DMS 273 treated with DMSO at 0.1 percent for 48 hours (cell line): ENCODE results near the gene MIA.
"Not testable (repeated sequence)": the region's sequence is repeated elsewhere in the genome, so short reads cannot be mapped to it uniquely, and the experiment has no call there.

ENCODE experiments used
- DNase-seq: peaks from one replicate; lab custom pipeline; 2025; lab: John Stamatoyannopoulos, UW

MIA gene

GRCh38 chr19:40803857-40804782 lies 28.8 kb downstream of the MIA start:
- DNase-seq: no peak

GRCh38 chr19:40804783-40805242 lies 29.5 kb downstream of the MIA start:
- DNase-seq: no peak

DNA sequence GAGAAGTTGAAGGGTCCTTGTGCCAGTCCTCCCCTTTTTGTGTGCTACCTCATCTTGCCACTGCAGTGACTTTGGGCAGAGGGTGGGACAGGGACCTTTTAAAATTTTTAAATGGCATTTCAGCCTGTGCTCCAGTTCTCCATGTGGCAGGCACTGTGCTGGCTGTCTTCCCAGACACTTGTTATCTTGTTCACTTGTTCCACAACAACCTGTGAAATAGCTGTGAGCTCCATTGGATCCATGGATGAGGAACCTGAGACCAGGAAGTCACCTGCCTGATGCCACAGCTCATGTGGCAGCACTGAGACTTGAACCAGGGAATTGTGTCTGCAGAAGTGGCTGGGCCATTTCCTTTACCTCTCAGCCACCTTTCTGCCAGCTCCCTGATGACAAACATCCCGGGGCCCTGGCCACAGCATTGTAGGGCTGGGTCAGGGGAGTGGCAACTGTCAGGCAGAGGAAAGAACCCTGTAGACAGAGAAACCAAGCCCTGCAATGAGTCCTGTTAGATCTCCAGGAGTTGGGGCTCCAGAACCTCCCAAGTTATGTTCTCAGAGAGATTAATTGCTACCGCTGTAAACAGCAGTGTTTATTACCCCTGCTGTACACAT lies 30.0 kb downstream of the MIA start:
- no peak for DNase-seq

DNA sequence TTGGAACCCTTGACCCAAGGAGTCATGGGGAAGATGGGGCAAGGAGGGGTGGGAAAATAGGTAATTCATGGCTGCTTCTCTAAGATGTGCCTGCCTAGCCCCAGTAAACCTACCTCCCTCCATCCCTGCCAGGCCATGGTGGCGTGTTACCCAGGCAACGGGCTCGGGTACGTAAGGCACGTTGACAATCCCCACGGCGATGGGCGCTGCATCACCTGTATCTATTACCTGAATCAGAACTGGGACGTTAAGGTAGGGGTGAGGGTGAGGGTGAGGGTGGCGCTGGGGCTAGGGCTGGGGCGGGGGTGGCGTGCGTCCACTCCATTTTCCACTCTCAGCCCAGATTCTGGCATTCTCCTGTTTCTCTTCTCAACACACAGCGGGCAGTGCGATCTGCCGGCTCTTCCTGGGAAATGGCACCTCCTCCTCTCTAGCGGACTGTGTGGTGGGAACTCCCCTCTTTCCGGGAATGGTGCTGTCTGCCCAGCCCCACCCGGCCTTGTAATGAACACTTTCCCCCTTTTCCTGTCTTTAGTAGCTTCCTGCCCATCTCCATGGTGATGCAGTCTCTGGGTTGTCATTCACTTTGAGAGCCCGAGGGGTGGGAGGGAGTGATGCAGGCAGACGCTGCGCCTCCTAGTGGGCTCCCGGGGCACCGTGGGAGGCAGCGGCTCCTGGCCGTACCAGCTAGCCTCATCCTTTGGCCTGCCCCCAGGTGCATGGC lies 31.3 kb downstream of the MIA start:
- DNase-seq: no peak

DNA sequence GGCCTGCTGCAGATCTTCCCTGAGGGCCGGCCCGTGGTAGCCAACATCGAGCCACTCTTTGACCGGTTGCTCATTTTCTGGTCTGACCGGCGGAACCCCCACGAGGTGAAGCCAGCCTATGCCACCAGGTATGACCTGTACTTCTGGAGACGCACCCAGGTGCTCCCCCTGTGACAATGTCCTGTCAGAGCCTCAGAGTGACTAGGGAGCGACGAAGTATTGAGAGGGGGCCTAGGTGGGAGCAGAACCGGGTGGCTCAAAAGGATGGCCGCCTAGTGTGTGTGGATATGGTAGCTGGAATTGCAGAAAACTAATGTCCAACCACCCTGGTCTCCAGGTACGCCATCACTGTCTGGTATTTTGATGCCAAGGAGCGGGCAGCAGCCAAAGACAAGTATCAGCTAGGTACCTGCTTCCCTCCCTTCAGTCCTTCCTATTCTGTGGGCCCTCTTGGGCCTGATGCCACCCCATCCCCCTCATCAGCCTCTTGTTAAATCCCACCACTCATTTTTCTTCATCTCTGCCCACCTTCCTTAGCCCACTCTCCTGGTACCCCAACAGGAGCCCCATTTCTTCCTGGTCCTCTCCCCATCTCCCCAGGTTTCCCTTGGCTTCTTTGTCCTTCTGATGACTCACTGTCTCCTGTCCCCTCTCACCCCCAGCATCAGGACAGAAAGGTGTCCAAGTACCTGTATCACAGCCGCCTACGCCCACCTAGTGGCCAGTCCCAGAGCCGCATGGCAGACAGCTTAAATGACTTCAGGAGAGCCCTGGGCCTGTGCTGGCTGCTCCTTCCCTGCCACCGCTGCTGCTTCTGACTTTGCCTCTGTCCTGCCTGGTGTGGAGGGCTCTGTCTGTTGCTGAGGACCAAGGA lies 32.1 kb downstream of the MIA start:
- no peak for DNase-seq

- no peak for DNase-seq
Observed at GRCh38 chr19:40808021-40808325, 32.7 kb downstream of the MIA start.

DNA sequence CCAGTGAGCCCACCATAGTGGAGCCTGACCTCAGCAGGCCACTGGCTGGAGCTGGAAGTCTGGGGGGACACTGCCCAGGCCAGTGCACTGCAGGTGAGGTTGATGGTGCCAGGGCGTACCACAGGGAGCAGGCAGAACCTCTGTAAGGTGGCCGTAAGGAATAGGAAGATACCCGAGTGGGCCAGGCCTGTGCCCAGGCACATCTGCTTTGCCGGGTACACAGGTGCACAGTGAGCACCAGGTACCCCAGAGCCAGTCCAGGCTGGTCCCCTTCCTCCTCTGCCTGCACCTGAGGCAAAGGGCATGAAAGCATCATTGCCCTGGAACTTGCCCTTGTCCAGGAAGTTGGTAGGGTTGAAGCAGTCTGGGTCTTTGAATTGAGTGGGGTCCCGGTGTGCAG lies 33.2 kb downstream of the MIA start:
- DNase-seq: no peak

DNA sequence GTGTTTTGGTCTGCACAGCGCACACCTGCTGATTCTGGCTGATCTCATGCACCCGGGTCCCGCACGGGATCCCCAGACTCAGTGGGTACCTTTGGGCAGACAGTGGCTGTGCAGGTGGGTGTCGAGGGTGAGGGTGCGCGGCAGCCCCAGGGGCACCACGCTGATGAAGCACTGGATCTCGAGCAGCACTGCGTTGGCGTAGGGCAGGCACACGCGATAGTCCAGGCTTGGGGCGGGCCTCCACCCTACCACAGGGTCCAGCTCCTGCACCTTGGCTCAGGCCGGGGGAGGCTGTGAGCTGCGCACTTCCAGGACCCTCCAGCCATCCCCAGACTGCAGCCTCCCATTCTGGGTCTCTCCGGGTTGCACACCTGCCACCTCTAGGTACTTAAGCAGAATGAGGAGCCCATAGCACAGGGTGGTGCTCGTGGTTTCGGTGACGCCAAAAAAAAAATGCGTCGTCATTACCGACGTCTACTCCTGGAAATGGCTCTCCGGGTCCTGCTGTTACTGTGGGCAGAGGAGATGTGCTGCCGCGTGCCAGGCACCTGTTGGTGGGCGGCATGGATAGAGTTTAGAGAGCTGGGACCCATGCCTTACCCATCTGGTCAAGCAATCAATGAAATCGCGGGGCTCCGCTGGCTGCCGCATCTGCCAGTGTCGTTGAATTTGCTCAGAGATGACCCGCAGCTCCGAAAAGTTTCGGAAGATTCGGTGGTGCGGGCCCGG lies 34.2 kb downstream of the MIA start:
- DNase-seq: no peak

DNA sequence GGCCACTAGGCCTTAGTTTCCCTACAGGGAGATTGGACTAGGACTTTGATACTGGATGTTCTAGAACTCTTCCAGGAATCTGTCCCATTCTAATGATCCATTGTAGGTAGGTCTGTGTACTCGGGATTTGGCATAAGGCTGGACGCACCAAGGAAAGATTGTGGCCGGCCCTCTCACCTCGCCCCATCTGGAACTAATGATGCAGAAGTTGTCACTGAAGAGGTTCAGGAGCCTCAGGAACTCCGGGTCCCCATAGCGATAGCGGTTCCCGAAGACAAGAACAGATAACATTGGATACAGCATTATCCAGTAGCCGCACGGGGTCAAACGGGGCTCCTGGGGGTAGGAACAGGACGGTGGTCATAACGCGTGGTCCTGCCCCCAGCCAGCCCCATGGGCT lies 34.8 kb downstream of the MIA start:
- no peak for DNase-seq

- DNase-seq: not testable (repeated sequence)
Observed at GRCh38 chr19:40810649-40811408, 35.5 kb downstream of the MIA start.

- no peak for DNase-seq
Observed at GRCh38 chr19:40811478-40812341, 36.4 kb downstream of the MIA start.

DNA sequence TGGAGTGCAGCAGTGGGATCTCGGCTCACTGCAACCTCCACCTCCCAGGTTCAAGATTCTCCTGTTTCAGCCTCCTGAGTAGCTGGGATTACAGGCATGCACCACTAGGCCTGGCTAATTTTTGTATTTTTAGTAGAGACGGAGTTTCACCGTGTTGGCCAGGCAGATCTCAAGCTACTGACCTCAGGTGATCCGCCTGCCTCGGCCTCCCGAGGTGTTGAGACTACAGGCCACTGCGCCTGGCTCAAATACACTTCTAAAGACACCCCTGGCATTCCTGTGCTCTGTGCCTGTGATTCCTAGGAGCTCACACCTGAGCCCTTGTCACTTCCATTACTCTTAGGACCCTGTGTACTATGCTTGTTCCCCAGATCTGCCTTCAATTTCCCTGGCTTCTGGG lies 37.2 kb downstream of the MIA start:
- not testable (repeated sequence) for DNase-seq

GRCh38 chr19:40813182-40813581 lies 37.9 kb downstream of the MIA start:
- no peak for DNase-seq

DNA sequence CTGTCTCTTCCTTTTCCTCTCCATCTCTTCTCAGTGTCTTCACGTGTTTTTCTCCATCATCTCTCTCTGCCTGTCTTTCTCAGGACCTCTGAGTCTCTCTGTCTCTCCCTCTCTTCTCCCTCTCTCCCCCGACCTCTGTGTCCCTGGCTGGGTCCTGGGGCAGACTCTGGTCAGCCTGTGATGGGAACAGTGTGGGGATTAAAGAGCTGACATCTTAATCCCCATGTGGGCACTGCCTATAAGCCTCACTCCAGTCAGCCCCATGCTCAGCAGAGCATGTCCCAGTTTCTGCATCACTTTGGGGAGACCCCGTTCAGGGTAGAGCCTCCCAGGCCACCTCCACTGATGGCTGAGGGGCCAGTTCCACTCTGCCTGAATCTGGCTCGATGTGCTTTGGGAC lies 39.9 kb downstream of the MIA start:
- DNase-seq: no peak

- not testable (repeated sequence) for DNase-seq
Observed at GRCh38 chr19:40818480-40819399, 43.4 kb downstream of the MIA start.

- not testable (repeated sequence) for DNase-seq
Observed at GRCh38 chr19:40819479-40820234, 44.3 kb downstream of the MIA start.

DNA sequence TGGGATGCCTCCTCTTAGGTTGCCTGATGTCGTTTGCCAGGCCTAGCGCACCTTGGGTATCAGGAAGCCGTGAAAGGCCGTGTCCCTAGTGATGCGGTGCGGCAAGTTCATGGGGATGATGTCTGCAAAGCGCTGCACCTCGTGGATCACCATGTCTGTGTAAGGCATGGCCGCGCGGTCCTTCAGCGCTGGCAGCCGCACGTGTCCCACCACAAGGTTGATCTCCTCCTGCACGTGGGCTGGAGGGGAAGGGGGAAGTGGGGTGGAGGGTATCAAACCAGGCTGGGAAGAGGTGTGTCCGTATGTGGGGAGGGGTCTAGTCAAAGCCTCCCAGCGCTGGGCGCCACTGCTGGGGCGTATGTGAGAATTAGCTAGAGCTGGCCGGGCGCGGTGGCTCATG lies 46.8 kb downstream of the MIA start:
- no peak for DNase-seq
